ENCODE measurements around the gene COL25A1.

The COL25A1 gene

DNA sequence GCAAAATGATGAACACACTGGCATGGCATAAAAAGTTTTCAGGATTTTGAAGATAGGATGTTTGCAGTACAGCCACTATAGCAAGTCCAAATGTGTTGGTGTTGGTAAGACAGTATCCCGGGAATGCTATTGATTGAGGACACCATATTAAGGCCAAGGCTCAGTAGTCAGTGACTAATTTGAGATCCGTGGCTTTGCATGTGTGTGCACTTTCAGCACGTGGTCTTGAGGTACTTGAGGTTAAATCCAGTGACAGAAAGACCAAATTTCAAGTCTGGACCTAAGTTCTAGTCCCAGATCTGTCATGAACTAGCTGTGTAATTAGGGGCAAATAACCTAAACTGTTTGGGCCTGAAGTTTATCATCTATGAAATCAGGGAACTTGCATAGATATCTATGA, 463.1 kb downstream of the COL25A1 start:
- DNase-seq: no peak

DNA sequence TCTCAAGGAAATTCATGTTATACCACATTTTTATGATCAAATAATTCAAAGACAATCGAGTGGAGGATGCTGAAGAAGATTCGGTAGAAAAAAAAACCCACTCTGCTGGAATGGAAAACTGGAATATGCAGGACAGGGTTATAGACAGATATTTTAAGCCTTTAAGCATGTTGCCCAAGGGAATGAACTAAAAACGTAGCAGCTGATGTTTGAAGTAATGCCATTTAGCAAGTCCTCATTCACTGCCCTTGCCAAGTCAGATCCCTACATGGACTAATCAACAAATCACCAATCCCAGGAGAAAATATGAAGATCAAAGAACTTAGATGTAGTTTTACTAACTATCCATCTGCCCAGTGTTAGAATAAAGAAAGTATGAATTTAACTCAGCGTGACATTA, 464.0 kb downstream of the COL25A1 start:
- DNase-seq: no peak

GRCh38 chr4:108834835-108835384, 467.5 kb downstream of the COL25A1 start:
- no peak for DNase-seq

- no peak for DNase-seq
These were observed 468.2 kb downstream of the COL25A1 start for GRCh38 chr4:108834166-108834834.

- DNase-seq: no peak
These were observed 469.4 kb downstream of the COL25A1 start for GRCh38 chr4:108833046-108833445.

GRCh38 chr4:108831886-108832285, 470.6 kb downstream of the COL25A1 start:
- no peak for DNase-seq

- DNase-seq: no peak
These were observed 471.2 kb downstream of the COL25A1 start for GRCh38 chr4:108831291-108831690.

DNA sequence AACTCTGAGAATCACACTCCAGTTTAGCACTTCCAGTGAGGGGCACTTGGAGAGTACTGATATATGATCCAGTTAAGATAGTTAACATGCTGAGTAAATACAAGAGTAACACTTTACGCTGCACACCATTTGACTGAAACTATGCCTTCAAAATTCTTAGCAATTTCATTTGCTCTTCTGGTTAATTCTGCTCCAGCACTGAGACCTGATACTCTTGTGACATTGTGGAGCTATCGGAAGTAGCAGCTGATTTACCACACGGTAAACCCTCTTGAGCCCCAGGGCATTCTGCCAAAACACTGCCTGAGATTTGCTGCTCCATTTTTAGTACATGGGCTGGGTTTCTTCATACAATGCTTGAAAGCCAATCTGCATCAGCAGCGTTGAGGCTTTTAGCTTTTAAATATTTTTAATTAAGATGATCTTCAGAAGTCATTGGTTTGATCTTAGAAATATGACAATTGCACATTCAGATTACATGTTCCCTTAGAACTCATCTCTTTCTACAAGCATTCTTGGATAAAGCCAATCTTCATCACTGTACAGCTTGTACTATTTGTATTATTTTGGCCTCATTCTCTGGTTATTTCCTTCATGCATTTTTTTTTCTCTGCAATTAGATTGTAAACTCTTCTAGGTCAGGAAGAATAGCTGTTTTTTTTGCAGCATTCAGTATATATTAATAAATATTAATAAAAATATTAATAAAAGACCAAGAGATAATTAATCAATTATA, 471.8 kb downstream of the COL25A1 start:
- peak; percentile 23 for DNase-seq

DNA sequence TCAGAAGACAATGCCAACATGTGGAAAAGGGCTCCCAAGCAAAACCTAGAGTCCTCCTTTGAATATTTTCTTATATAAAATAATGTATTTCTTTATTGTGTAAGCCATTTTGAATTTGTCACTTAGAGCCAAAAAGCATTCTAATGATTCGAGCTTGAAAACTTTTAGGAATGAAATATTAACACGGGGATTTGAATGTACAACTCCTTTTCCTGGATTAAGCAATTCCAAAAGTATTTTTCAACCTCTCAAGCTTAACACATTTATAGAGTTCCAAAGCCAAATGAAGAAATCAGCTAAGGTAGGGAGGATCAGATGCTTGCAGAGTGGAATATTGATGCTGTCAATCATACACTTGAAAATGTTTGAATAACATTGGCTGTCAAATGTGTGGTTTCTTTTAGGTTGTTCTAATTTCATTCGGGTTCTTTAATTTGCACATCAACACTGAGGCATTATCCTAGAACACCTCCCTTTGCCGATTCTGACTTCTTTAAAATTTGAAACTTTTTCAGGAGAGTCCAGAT, 472.4 kb downstream of the COL25A1 start:
- no peak for DNase-seq

GRCh38 chr4:108828620-108829019, 473.8 kb downstream of the COL25A1 start:
- no peak for DNase-seq

DNA sequence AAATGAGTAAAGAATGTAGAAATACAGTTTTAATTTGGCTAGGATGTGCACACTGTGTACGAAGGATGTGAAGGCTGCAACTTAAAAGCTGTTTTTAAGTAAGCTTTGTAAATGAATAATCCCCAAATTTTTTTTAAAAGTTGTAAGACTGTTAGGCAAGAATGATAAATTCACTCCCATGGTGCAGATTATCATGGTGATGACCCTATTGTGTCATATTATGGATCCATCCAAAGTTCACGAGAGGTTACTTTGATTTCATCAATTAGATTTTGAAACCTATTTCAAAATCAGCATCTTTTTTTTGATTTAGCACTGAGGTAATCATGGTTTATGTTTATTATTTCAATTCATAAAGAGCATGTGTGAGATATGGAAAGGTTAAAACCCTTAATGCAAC, 476.7 kb downstream of the COL25A1 start:
- no peak for DNase-seq

GRCh38 chr4:108821351-108821930, 481.0 kb downstream of the COL25A1 start:
- no peak for DNase-seq

DNA sequence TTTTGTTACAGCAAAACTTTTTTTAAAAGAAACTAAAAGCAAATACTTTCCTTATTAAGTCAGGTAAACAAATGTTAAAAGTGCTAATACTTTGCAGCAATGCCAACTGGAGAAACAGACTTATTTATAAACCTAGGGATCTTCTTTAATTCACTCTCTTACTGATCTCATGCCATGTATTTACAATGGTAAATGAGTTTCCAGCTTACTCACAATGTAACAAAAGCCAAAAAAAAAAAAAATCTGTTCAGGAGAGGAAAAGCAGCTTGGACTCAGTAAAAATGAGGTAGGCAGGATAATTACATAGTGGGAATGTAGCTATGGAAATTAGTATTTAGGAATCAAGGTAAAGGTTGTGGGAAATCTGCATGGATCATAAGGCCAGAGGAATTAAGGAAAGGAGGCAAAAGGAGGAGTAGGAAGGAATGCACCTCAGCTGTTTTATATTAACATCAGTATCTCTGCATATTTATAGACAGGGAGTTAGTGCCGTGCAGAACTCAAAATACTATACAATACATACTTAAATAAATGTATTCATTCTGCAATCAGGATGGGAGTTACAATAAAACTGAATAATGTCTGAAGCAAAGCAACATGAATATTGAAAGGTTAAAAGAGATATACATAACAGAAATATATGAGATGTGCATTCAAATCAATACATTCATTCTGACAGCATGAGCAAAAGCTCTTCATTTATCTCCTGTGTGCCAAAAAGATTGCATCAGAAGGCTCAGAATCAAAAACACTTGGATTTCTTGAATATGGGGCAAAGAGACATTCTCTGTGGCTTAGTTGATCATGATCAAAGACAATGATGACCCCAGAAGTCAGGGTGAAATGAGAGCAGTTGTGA, 481.7 kb downstream of the COL25A1 start:
- DNase-seq: no peak

DNA sequence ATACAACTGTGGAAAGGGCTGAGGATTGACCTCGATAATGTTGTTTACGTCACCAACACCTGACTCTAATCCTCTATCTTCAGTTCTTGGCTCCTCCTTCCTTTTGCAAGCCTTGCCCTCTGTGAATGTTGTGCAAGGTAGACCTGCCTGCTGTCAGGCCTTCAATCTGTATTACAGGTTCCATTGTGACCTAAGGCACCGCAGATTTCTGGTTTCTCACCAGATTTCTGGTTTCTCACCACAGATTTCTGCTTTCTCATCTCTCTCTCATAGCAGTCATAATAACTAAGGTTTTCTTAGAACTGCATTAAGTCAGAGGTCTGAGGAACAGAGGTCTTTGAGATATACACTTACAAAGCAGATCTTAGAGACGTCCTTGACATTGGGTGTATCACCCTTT, 488.1 kb downstream of the COL25A1 start:
- DNase-seq: no peak

DNA sequence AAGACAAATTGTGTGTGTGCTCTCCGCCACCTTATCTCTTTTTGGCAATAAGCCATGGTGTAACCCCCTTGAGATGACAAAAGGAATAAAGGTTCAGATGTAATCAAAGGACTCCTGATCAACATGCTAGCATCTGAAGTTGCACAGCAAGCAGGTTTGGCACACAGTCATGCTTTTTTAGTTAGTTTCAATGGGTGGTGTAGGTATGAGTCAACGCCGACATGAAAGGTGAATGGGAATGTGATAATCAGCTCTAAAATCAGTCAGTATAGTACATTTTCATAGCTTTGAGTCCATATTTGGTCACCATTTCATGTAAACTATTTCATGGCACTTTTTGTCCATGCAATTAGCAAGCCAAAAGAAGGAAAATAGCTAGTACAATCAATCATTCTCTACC, 489.2 kb downstream of the COL25A1 start:
- no peak for DNase-seq

GRCh38 chr4:108811486-108811885, 491.0 kb downstream of the COL25A1 start:
- DNase-seq: no peak

DNA sequence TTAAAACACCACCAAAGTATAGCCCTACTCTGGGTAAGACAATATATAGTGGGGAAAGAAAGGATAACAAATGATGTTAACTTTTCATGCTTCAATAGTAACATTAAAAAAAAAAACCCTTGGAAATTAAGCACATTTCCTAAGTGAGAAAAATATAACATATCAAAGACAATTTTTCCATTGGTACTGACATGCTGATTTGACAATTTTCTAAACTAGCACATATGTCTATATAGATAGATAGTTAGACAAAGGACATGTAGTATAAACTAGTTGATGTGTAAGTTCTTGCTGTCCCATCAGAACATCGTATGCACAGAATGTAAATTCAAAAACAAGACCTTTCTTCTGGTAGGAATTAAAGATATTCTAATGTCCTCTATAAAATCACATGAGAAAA, 492.4 kb downstream of the COL25A1 start:
- DNase-seq: no peak

DNA sequence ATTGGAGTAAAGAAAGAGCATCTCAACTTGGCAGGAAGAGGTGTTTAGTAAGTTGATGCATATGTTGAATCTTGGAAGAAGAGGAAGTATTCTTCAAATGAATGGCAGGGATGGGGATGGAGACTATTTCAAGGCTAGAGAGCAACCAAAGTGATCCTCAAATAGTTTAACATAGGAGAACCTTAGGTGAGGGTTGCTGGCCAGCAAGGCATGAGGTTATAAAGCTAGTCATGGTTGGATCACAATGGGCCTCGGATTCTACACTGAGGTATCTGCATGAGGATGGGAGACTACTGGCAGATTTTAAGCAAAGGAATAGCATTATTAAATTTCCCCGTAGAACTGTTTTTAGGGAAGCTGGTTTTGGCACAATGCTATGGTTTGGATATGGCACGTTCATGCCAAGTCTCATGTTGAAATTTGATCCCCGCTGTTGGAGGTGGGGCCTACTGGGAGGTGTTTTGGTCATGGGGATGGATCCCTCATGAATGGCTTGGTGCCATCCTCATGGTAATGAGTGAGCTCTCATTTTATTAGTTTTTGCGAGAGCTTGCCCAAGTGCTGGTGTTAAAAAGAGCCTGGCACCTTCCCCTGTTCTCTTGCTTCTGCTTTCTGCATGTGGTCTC, 497.7 kb downstream of the COL25A1 start:
- no peak for DNase-seq

GRCh38 chr4:108799306-108799705, 503.2 kb downstream of the COL25A1 start:
- no peak for DNase-seq

GRCh38 chr4:108796173-108796572, 506.3 kb downstream of the COL25A1 start:
- DNase-seq: no peak

- no peak for DNase-seq
These were observed 506.7 kb downstream of the COL25A1 start for GRCh38 chr4:108795733-108796132.

DNA sequence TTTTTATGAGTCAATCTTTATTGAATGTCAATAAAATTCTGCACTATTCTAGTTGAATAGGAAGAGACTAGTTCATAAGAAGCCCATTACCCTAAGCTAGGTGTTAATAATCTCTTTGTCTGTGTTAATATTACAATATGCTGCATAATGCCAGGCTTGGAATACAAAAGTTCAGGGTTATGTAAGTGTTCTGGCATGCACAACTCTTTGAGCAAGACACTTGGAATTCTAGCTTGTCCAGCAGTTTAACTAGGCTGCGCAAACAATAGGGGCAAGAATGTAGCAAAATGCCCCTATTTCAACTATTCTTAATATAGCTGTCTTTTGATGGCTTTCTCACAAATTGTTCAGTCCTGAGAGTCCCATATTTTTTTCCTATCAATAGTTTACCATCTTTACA, 508.3 kb downstream of the COL25A1 start:
- no peak for DNase-seq

Data from NCI-H187 treated with DMSO at 0.1 percent for 48 hours (cell line).